SW480 (cell line): Measurements from ENCODE around the gene CACNA1S.

Experiments used
- DNase-seq: peaks from one replicate; pipeline ENCODE4 v3.0.0-alpha.2; 2016; ENCODE audit warnings: low spot score

CACNA1S gene

GRCh38 chr1:201116091-201116490 lies 3.9 kb upstream of the CACNA1S start:
- DNase-seq = peak; percentile 37

- DNase-seq = no peak
Observed at GRCh38 chr1:201115390-201115937, 3.2 kb upstream of the CACNA1S start.

DNA sequence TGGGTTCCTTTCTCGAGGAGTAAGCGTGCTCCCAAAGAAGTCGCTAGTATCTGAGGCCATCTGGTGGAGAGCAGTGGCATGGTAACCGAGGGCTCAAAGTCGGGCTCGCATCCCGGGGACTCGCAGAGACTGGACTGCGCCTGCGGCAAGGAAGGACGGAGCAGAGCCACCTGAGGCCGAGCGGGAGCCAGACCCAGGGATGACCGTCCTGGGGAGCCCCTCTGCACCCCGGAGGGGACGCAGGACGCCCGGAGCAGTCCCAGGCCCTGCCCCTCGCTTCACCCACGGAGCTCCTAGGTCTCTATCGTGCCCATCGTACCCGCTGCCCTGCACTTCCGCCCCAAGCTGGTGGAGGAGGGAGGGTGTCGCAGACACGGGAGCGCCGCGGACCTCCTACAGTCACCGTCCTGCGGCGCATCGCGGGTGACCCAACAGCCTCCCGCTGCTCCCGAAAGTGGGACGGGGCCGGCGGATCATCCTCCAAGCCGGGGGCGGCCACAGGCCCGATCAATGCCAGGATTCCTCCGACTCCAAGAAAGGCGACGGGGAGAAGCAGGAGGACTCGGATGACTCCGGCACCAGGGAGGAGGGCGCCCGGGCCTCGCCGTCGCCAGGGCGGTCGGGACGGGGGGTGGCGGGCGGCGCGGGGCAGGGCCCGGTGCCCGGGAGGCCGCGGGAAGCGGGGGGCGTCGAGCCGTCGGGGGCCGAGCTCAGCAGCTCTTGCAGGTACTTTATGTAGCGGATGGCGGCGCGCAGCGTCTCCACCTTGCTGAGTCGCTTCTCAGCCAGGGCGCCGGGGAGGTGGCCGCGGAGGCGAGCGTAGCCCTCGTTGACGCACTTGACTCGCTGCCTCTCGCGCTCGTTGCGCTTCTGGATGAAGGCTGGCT lies 2.3 kb upstream of the CACNA1S start:
- DNase-seq = peak; percentile 93

DNA sequence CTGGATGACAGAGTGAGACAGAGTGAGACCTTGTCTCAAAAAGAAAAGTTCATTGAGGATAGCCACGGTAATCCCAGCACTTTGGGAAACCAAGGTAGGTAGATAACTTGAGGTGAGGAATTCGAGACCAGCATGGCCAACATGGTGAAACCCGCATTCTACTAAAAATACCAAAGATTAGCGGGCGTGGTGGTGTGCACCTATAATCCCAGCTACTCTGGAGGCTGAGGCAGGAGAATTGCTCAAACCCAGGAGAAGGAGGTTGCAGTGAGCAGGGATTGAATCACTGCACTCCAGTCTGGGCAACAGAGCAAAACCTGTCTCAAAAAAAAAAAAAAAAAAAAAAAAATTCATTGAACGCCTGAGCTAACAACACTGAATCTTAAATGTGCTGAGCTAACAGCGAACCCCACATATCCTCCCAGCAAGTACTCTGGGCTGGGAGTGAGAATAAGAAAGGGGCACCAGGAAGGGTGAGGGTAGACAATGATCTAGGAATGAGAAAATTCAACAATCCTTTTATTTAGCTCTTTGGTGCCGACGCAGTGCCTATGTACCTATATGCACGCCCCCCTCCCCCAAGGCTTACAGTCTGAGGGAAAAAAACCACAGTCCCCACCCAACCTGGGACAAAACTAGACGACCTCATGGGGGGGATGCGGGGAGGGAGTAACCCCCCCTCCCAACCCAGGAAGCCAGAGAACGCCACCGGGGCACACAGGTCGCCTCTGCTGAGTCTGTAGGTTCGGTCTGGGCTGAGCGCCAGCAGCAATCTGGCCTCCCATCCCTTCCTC lies 1.4 kb upstream of the CACNA1S start:
- DNase-seq = no peak

GRCh38 chr1:201112926-201113325 lies 700 bp upstream of the CACNA1S start:
- no peak for DNase-seq

- DNase-seq = no peak
Observed at GRCh38 chr1:201111672-201112071, 554 bp downstream of the CACNA1S start.

DNA sequence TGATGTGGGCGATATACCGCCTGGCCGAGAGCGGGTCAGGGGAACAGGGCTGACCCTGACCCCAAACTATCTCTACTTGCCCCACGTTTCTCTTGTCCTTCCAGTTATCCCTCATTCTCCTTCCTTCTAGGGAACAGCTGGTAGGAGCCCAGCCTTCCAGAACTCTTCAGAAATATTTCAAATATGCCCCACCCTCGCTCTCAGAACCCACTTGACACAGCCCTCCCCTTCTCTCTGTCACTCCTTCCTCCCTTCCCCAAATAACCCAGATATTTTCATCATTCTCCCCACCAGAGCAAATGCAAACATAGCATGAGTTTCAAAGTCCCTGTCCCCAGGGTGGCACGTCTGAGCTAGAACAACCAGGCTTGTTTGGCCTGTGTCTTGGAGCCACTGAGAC lies 1.1 kb downstream of the CACNA1S start:
- DNase-seq = no peak

- DNase-seq = no peak
Observed at GRCh38 chr1:201110616-201111015, 1.6 kb downstream of the CACNA1S start.

DNA sequence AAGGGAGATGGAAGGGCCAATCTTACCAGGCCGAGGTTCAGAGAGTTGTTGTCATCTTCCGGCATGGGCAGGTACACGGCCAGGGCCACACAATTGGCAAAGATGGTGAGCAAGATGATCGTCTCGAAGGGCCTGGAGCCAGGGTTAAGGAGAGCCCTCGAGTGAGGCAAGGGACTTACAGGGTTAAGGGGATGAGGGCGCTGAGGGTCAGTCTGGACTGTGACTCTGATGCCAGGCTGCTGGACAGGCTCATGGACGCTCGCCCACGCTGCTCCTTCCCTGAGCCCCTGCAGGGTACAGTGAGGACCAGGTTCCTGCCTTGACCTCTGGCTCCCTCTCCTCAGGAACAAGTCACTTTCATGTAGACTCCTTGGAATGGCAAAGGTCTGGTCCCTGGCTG lies 2.1 kb downstream of the CACNA1S start:
- DNase-seq = no peak

GRCh38 chr1:201109651-201110050 lies 2.6 kb downstream of the CACNA1S start:
- DNase-seq = no peak

DNA sequence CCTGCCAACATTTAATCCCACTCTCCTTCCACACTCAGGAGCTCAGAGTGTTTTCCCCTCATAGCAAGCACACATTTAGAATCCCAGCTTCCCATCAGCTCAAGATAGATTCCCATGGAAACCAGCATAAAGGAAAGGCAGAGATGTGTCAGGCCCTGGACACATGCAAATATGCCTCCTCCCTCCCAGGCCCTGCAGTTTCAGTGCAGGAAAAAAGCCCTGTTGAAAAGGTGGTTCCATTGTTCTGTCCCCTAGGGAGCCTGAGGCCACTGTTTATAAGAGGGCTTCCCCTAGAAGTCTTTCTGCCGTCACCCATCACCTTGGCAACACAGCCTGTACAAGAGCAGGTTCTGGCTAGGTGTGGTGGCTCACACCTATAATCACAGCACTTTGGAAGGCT lies 3.6 kb downstream of the CACNA1S start:
- DNase-seq = no peak

DNA sequence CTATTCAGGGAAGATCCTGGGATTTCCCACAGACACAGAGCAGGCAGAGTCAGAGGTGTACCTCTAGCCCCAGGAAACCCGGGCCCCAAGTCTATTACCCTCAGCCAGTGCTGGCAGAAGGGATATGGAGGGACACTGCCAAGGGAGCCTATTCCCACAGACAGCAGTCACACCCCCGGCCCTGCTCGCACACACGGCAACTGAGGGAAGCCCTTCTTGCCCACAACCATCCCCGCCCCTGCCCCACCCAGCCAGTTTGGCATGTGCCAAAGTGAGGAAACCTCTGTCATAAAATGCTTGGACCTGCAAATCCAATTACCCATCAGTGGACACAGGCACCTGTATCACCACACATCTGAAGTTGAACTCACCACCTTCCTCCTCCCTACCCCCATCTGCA lies 6.5 kb downstream of the CACNA1S start:
- DNase-seq = no peak

DNA sequence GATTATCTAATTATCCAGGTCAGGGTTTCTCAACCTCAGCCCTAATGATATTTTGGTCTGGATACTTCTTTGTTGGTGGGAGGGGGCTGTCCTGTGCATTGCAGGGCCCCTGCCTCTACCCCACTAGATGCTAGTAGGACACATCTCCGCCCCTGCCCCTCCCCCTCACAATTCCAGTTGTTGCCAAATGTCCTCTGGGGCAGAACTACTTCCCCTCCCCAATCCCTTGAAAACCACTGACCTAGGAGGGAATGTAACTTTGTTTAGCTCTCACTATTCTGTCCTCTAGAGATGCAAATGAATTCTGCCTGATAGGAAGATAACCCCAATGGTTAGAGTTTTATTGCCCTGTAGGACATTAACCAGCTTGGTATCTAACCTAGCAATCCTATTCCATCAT lies 8.1 kb downstream of the CACNA1S start:
- no peak for DNase-seq

DNA sequence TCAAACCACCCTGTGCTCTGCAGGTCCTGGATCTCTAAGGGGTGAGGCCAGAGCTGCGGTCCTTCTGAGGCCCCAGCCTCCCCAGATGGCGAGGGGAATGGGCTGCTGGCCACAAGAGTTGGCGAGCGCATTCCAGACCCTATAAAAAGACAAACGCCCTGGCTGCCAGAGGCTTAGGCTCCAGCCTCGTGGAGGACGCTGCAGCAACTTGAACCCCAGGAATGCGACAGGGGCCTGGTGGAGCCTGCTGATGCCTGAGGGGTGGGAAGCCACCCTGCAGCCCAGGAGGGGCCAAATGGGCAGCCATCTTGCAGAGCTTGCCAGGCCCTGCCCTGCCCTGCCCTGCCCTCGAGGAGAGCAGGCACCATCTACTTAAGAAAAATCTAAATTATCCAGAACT lies 8.6 kb downstream of the CACNA1S start:
- no peak for DNase-seq

GRCh38 chr1:201100169-201100930 lies 11.9 kb downstream of the CACNA1S start:
- no peak for DNase-seq

DNA sequence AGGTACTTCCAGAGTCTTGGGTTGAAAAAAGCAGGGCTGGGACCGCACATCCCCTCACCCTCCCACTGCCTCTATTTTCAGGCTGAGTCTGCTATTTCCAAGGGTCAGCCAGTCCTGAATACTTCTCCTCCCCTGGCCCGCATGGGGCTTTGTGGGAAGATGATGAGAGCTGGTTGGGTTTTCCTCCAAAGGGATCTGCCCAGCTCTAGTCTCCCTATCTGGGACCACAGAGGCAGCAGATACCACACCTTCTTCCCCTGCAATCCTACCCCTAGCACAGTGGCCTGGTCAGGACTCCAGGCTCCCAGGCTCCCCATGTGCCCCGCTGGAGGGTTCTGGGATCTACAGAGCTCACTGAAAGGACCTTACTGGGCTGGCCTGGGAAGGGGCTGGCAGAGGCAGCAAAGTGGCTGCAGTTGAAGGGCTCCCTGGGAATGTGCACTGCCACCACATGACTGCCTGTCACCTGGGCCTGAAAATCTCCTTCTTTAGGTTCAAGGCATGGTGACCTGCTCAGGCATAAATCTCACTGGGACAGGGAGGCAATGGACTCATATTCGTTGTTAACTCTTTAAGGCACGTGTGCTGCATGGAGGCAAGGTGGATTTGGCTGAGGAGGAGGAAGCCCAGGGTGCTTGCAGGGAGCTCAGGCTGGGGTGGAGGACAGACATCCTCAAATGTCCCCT lies 13.1 kb downstream of the CACNA1S start:
- no peak for DNase-seq

DNA sequence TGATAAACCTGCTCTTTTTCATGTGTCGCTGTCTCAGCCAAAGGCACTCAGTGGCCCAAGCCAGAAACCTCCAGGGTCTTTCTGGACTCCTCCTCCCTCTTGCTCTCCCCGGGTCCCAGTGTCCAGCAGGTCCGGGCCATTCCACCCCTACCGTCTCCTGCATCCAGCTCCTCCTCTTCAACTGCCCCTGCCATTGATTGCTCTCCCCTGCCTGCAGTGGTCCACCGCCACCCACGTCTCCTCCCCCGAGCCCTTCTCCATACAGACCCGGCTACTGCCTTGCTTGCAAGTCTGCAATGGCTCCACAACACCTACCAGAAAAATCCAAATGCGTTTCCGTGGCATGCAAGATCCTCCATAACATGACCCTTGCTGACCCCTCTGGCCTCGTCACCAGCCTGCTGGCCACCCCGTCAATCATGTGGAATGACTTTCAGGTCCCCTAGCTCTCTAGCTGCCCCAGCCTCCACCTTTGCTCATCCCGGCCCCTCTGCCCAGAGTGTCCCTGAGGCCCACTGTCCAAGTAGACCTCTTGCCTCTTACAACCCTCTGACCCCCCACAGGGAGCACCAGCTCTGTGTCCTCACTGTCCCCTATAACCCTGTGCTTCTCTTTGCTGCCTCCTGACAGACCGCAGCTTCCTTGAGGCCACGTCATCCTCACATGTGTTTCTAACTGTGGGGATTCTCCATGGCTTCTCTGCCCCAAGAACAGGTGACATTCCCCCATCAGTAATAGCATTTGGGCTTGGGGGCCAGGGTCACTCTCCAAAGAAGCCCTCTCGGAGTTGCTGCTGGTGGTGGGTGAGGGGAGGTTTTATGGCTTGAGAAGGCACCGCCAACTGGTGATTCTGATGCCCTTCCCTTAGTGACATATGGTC lies 15.0 kb downstream of the CACNA1S start:
- DNase-seq = no peak

DNA sequence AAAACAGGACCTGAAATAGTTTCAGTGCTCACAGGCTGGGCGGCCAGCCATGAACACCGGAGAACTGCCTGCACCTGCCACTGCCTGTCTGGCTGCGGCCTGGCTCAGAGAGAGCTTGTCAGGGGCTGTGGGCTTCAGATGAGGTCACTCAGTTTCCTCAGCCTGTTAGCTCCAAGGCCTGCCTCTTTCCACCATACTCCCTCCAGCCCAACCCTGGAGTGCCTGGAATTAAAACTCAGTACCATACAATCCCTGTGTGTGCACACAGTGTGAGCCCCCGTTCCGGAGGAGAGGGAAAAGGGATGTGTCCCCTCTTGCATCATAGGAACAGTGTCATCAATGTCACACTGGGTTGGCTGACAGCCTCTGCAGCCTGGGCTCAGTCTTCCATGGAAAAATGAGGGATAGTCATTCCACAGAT lies 16.2 kb downstream of the CACNA1S start:
- DNase-seq = no peak

- DNase-seq = no peak
Observed at GRCh38 chr1:201095581-201095980, 16.6 kb downstream of the CACNA1S start.

DNA sequence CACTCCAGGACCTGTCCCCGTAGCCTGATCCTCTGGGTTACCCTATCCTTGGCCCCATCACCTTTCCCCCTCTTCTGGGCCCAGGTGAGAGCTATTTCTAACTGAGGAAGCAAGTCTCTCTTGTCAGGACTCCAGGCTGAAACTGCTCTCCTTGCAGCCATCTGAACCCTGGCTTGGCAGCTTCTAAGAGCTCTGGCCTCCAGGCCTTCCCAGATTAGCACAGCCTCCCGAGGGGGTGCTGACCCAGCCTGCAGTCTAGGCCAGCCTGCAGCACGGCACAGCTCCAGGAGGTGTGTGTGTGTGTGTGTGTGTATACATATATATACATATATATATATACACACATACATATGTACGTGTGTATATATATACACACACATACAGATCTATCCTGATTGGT lies 17.4 kb downstream of the CACNA1S start:
- DNase-seq = no peak

GRCh38 chr1:201093962-201094361 lies 18.3 kb downstream of the CACNA1S start:
- no peak for DNase-seq
